Activated CD4-positive, alpha-beta T cell treated with anti-CD3 and anti-CD28 coated beads for 48 hours (primary cell): ENCODE results near the gene CHIC2.

Experiments
- DNase-seq: peaks from one replicate; pipeline ENCODE4 v3.0.0-alpha.2; 2020

The CHIC2 gene

DNA sequence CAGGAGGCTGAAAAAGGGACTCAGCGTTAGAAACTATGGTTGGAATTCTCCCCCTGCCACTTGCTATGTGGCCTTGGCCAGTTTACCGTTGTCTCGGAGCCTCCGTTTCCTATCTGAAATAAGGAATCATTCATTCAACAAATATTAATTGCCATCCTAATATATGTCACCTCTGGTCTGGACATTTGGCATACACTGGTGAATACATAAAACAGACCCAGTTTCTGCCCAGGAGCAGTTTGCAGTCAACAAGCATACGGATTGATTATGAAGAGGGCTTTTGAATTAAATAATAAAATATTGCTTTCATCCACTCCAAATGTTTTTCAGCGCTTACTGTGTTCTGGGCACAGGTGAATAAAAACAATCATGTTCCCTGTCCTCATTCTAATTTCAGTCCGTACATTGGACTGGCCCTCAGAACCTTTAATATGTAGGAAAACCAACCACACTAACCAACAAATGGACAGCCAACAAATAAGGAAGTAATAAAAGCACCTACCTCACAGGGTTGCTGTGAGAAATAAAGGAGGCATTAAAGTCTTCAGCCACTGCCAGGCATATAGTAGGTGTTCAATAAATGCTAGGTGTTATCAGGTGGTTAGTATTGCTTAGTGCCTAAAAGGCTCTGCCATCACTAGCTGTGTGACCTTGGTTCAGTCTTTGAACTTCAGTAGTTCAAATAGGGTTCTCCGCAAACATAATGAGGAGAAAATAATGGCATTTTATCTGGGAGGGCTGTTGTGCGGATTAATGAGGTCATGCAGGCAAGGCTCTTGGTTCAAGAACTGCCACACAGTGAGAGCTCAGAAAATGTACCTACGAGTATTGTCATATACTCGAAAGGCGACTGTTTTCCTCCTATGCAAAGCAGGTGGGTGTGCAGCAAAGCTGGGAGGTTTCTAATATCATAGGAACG lies 28.3 kb upstream of the CHIC2 start:
- DNase-seq: no peak

DNA sequence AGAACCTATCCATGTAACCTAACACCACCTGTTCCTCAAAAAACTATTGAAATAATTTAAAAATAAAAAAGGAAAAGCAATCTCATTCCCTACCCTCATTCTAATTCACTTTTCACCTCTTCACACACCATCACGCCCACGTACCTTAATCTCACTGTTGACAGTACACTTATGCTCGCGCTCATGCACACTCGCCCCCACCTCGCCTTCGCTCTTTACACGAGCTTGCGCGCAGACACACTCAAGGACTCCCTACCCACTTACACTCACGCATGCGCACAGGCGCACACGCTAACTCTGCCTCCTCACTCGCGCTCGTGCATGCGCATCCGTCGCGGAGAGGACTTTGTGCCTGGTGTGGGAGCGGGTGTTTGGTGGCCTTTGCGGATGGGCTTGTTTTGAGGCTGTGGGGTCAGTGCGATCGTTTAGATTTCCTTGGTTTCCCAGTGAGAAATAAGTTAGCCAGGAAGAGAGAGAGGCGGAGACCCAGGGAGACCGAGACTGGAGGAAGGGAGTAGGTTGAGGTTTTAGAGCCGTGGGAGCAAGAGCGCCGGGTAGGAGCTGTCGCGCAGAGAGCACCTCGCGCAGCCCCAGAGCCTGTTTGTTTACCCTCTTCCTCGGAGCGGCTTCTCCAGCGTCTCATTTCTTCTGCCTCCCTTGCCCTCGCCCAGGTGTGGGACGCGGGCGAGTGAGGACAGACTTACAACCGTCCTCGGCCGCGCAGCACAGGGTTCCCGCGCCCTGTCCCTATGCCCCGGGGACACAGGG lies 27.4 kb upstream of the CHIC2 start:
- DNase-seq: peak; percentile 75

DNA sequence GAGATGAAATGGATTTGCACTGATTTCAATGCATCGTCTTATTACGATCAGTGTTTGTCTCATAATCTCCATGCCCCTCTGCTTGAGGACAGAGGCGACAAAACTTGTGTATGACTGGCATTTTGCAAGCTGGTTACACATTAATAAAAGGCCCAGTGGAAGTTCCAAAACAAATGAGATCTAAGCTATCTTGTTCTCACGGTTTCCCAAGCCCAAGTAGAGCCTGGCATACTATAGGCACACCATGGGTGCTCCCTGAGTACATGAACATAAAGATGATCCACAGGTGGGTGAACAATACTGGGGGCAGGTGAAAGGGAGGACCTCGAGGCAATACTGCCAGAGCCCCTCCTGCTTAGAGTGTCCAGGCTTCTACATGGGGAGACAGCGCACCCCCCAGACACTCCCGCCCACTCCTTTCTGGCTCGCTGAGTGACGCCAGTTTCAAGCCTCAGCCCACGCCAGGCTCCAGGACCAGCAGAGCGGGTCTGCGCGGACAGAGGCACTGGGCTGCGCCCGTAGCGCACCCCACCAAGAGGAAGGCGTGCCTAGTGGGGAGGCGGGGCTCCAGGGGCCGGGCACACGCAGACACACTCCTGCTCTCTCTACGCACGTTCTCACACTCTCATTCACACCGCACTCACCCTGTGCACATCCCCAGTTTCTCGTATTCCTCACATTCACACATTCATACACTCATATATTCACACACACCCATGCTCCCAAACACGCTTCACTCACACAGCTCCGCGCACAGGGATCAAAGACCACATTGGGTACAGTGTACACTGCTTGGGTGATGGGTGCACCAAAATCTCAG lies 26.6 kb upstream of the CHIC2 start:
- peak; percentile 42 for DNase-seq

DNA sequence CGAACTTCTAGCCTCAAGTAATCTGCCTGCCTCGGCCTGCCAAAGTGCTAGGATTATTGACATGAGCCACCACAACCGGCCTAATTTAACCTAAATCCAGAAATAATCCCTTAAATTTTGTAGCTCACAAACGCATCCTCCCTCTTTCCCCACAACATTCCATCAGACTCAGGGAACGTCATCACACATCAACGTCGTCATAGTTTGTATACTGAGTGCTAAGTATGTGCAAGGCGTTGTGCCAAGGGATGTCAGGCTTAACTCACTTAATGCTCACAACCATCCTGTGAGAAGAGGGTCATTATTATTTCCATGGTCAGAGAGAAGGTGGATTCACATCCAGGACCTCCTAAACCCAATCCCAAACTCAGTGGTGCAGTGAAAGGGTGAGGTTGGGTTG lies 26.0 kb upstream of the CHIC2 start:
- no peak for DNase-seq

DNA sequence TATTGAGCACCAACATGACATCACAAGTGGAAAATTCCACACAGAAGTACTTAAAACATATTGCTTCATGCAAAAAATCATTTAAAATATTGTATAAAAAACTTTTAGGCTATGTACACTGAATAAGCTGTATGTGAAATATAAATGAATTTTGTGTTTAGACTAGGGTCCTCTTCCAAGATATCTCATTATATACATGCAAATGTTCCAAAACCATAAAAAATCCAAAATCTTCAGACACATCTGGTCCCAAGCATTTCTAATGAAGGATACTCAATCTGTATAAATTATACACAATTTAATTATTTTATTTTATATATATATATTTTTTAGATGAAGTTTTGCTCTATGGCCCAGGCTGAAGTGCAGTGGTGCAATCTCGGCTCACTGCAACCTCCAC lies 25.5 kb upstream of the CHIC2 start:
- no peak for DNase-seq

DNA sequence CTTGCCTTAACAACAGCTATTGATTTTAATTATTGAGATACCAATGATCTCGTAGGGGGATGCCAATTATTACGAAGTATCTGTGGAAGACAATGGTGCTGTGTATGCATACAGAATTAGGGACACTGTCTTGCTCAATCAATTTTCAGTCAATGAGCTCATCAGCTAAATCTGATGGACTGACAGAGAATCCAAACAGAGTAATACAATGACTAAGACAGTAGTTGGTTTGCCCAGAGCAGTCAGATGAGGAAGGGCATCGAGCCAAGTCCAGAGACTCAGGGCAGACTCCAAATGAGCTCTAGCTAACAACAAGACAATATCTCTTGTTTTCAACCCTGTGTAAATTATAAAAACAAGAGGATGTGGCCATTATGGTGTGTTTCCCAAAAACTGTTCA lies 20.9 kb upstream of the CHIC2 start:
- DNase-seq: no peak

DNA sequence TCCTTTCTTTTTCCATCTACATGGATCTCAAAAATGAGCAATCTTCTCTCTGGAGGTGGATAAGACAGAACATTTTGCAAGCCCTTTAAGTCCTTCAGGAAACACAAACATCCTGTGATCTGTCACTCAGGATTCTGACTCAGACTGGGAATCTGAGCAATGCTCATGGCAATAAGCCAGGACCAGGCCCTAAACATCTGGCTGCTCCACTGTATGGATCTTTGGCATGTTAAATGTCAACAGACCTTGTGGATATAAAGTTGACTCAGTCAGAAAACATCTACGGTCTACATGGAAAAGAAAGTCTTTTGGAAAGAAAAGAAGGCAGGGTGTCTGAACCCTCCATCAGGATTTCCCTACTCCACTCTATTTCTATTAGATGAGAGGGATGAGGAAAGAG lies 17.8 kb upstream of the CHIC2 start:
- DNase-seq: no peak

DNA sequence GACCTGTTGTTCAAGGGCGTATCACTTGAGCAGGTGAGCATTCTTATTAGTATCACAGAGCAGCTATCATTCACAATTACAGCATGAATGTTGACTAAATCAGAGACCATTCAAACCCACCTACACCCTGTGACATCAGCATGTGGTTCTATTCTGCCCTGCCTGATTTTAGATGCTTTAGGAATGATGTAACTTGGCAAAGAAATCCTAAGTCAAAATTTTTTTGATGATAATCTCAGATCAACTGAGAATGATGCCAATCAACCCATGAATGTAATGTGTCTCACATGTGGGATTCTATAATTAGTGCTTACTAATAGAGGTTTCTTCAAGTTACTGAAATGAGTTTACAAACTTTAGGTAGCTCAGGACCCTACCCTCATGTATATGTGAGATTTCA lies 13.4 kb upstream of the CHIC2 start:
- DNase-seq: no peak

DNA sequence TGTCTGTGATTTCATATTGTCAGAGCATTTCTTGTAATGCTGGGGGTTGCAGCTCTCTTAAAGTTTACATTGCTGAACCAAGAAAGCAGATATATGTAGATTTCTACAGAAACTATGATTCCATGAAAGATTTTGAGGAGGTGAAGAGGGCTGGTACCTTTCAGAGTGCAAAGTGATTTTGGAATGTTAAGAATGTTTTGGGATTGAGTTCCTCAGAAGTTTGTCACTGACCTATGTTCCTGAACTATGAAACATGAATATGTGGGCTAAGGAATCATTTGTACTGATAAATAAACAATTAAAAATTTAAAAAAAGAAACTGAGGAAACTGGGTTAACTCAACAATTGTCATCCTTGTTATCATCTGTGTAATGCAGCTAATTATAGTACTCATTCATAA lies 12.3 kb upstream of the CHIC2 start:
- DNase-seq: no peak

DNA sequence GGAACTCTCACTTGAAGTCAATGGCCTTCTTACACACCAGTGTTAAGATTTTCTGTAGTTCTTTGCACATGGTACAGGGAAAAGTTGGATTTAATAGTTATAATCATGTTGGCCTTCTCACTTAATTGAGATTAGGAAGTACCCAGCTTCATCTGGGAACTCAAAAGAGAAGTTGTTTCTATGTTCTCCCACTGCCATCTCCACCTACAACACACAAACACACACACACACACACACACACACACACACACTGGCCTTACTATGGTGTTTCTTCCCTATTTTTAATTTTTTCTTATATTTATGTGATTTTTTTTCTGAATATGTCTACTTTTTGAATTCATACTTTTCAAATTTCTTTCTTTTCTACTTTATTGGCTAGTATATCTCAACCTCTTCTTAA lies 10.0 kb upstream of the CHIC2 start:
- no peak for DNase-seq

DNA sequence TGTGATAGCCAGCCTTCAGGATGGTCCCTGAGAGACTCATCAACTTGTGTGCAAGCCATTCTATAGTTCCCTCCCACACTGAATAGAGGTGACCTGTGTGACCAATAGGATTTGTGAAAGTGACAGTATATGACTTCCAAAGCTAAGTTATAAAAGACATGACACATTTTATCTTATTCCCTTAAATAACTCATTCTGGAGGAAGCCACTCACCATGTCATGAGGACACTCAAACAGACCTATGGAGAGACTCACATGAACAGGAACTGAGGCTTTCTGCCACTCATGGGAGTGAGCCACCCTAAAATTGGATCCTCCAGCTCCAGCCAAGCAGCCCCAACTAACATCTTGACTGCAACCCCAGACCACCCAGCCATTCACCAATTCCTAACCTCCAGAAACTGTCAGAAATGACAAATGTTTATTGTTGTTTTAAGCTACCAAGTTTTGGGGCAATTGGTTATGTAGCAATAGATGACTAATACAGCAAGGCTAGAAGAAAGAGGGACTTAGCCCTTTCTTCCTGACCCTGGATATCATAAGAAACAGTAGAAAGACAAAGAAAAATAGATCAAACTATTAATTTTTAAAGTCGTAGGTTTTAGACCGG lies 9.0 kb upstream of the CHIC2 start:
- no peak for DNase-seq

DNA sequence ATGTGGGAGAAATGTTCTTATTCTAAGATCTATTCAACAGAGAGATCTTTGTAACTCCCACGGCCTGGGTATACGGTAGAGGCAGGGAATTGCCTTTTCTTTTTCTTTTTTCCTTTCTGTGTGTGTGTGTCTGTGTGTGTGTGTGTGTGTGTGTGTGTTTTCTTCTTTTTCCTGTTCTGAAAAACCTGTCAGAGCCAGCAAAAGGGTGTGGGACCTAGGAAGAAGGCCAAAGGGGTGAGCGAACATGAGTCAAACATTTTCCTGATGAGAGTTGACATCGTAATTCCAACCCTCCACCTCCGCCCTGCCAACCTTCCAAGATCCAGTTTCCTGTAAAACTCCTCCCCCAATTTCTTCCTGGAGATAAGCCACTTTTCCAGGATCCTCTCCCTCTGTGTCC lies 2.8 kb upstream of the CHIC2 start:
- no peak for DNase-seq

DNA sequence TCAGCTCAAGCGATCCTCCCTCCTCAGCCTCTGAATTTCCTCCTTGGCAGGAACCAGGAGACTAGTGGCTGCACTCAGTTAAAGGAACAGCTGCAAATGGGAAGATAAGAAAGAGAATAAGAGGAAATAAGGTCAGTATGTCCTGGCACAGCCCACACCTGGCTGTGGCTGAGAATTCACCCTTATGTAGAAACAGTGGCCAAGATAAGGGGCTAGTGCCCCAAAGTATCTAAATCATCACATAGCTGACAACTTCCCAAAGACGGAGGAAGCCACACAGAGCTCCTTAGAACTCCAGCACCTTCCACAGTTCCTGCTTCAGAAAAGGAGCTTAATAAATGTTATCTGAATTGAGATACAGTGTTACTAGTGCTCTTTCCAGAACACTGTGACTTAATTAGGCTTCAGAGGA lies 2.3 kb upstream of the CHIC2 start:
- no peak for DNase-seq

DNA sequence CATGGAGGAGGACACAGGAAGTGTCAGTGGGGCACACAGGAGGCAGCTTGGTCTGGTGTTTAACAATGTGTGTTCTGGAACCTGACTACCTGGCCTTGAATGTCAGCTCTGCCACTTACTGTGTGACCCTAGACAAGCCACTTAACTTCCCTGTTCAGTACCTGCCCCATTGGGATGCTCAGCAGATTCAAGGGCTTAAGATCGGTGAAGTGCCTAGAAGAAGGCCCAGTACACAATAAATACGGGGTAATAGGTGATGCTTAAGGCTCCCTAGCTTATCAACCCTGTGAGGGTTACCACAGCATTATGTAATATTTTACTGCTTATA lies 1.6 kb upstream of the CHIC2 start:
- no peak for DNase-seq

DNA sequence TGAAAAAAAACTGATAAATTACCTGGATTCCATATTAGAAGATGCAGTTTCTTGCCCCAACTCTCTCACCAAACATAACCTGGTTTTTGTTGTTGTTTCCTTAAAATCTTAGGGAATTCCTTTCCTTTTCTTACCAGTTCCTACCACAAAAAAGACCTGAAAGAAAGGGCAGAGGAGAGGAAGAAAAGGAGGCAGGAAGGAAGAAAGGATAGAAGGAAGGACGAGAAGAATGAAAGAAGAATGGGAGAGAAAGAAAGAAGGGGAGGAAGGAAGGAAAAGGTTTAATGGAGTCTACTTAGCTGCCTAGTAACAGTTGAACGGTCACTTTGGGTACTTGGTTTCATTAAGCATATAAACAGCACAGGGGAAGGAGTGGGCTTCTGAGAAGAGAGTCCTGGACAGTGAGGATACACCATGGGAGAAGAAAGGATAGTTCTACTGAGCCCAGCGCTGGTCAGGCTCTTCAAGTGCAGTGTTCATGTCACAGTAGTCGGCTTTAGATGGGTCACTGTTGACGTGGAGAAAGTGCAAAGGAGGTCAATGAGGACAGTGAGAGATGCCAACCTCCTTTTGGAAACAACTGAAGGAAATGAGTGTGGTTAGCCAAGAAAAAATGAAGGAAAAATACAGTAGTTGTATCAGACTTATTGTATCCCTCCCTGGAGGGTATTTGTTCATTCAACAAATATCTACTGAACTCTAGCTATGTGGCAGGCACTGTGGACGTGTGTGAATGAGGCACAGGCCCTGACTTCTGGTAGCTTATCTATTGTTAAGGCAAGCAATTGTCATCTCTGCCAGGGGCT lies 1.1 kb upstream of the CHIC2 start:
- DNase-seq: no peak

DNA sequence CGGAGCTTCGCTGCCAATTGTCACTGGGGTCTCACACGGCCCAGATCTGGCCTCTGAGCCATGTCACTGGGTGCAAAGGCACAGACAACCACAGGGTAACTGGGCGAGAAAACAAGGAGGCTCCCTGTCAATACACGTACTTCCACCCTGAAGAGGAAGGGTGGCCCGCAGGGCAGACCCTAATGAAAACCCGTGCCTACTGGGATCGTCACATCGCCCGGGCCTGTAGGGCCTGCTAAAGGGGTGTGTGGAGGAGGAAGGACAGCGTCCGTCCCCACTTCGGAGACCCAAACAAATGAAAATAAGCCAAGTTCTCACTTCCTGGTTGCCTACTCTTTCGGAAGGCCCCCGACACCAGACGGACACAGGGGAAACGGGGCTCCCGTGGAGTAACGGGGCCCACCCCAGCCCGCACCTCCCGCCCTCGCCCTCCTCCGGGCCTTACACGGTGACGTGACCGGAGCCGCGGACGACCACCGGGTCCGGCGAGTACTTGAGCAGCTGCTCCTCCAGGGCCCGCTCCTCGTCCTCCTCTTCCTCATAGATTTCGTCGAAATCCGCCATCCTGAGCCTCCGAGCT lies 578 bp downstream of the CHIC2 start:
- DNase-seq: peak; percentile 33

DNA sequence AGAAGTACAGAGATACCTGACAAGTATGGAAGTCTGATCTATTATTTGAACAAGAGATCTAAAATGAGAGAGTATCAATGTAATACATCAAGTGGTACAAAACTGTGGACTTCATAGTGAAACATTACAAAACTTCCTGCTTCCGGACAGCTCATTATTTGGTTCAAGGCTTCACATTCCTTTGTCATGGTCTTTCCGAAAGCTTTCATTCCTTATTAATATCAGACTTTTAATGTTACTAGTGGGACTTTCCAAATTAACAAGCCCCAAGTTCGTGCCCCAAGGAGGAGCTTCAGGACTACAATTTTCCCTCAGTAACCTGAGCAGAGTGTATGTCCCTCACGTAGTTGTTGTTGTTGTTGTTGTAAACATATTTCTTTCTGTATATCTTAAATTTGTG lies 1.2 kb downstream of the CHIC2 start:
- peak; percentile 24 for DNase-seq

DNA sequence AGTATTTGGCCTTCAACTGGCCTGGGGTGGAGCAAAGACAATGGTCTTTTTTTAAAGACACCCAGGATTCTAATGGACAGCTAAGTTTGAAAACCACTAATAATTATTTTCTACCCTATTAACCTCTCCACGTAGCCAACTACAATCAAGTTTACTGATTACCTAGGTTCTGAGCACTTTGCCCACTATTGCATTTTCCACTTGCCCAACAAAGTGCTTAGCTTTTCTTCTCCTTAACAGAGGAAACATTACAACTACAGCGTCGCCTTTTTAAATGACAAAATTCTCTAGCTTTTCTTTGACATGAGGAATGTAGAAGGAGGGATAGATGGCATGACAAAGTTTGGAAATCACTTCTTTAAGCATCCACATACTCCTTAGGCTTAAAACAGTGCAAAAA lies 2.0 kb downstream of the CHIC2 start:
- DNase-seq: no peak

DNA sequence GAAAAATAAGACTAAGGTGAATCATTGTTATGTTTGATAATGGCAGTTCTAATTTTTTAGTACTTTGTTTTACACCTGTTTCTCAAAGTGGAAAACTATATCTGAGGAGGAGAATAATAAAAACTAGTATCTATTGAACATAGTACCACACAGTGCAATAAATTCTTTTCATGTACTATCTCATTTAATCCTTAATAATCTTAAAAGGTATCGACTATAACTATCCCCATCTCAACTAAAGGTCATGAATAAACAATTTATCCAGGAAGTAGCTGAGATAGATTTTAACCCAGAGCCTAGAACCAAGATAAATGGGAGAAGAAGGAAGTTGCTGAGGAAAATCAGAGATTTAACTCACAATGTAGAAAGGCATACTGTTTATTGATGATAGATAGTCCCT lies 2.5 kb downstream of the CHIC2 start:
- no peak for DNase-seq

DNA sequence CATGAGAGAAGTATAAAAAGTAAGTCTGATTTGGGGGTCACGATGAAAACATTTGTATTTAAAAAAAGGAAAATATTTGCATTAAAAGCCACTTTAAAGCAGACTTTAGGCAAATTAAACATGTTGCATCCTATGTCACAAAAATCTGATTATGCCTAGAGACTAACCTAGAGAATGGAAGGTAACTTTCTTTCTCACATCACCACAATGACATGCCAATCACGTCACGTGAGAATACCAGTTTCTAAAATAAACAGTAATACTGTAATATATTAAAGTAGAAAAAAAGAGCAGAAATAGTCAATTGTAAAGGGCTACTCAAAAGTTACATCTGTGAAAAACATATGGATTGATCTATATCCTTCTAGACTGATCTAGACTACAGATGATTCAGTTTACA lies 3.3 kb downstream of the CHIC2 start:
- DNase-seq: no peak

DNA sequence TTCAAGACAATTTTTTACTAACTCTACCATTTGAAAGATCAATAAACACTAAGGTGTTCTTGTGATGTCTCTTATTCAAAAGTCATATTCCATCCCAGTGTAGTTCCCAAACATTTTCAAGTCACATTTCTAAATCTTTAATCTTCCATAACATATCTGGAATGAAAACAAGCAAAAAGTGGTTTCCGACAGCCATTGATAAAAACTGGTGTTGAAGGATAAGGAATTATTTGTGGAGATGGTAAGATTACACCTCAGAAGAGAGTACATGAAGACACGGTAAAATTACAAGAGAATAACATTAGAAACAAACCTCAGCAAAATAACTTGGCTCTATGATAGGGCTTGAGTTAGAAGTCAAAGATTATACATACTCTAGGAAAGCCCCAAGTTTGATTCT lies 4.3 kb downstream of the CHIC2 start:
- no peak for DNase-seq

DNA sequence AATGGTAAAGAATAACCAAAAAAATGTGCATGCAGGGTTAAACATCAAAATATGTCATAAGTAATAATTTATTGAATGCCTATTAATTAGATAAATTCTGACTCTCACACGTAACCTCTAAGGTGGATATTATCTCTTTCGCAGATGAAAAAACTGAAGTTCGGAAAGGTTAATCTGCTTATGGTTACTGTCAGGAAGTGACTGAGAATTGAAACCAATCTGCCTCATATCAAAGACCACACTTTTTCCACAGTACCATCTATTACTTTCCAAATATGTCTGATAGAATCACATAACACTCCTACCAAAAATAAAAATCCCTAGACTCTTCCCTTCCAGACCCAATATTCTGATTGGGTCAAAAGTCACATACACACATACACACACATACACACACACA lies 6.2 kb downstream of the CHIC2 start:
- no peak for DNase-seq
